Choroid plexus epithelial cell (primary cell): ENCODE measurements around the gene LGR4.

Source experiments
- DNase-seq: peaks from one replicate; pipeline ENCODE4 v3.0.0-alpha.2; 2010; ENCODE audit warnings: low read depth
- H3K4me3 ChIP-seq: 2 replicates; pipeline ENCODE4 v1.5.1; 2011; ENCODE audit warnings: low read depth, mild to moderate bottlenecking, control low read depth, low read length, moderate library complexity
- CTCF ChIP-seq: conservative IDR thresholded peaks from 2 replicates; pipeline ENCODE4 v1.5.1; 2011; ENCODE audit warnings: low read depth, mild to moderate bottlenecking, control low read depth, inconsistent platforms, low read length, moderate library complexity

Gene LGR4

GRCh38 chr11:27466363-27466762 lies 6.2 kb downstream of the LGR4 start:
- no peak for DNase-seq
- TF ChIP-seq CTCF = no peak
- no peak overlapping the region for H3K4me3 ChIP-seq

- no peak overlapping the region for H3K4me3 ChIP-seq
- no peak for TF ChIP-seq CTCF
- DNase-seq = no peak
Observed at GRCh38 chr11:27465629-27466028, 7.0 kb downstream of the LGR4 start.

- no peak for TF ChIP-seq CTCF
- H3K4me3 ChIP-seq = no peak overlapping the region
Observed at GRCh38 chr11:27464909-27465308, 7.7 kb downstream of the LGR4 start.

GRCh38 chr11:27464289-27464696 lies 8.3 kb downstream of the LGR4 start:
- H3K4me3 ChIP-seq = no peak overlapping the region
- TF ChIP-seq CTCF = no peak
- DNase-seq = peak; percentile 65

More at GRCh38 chr11:27464909-27465308, 7.7 kb downstream of the LGR4 start:
- no peak for DNase-seq

- TF ChIP-seq CTCF = no peak
- DNase-seq = peak; percentile 48
- no peak overlapping the region for H3K4me3 ChIP-seq
Observed at GRCh38 chr11:27462543-27462942, 10.0 kb downstream of the LGR4 start.

- no peak for TF ChIP-seq CTCF
- peak; percentile 38 for DNase-seq
- no peak overlapping the region for H3K4me3 ChIP-seq
Observed at GRCh38 chr11:27460158-27460978, 12.2 kb downstream of the LGR4 start.

GRCh38 chr11:27459191-27459590 lies 13.4 kb downstream of the LGR4 start:
- no peak overlapping the region for H3K4me3 ChIP-seq
- no peak for TF ChIP-seq CTCF
- no peak for DNase-seq
